Loucy (cell line): ENCODE data around the gene FBXO47.

Source experiments
- H2AFZ ChIP-seq: fragments of 200-600 bp; sonication (generic); 2 replicates; pipeline ENCODE4 v1.6.0; 2016; ENCODE audit warnings: antibody characterized with exemption, mild to moderate bottlenecking, low read length, moderate library complexity
- H3F3A ChIP-seq: fragments of 200-600 bp; 2 replicates; pipeline ENCODE4 v1.6.0; 2016; ENCODE audit warnings: antibody characterized with exemption, low read depth, mild to moderate bottlenecking
- H3K27me3 ChIP-seq: fragments of 200-600 bp; sonication (generic); 2 replicates; pipeline ENCODE4 v1.6.1; 2014; ENCODE audit warnings: low read length, mild to moderate bottlenecking; ENCODE audit not compliant: insufficient read depth, poor library complexity, severe bottlenecking
- H3K36me3 ChIP-seq: fragments of 200-600 bp; sonication (generic); 2 replicates; pipeline ENCODE4 v1.6.1; 2016; ENCODE audit warnings: low read length; ENCODE audit not compliant: insufficient read depth
- H3K4me1 ChIP-seq: fragments of 200-600 bp; sonication (generic); 2 replicates; pipeline ENCODE4 v1.5.1; 2014; ENCODE audit warnings: low read length, mild to moderate bottlenecking; ENCODE audit not compliant: insufficient read depth, poor library complexity, severe bottlenecking
- H3K4me2 ChIP-seq: fragments of 200-600 bp; sonication (generic); 2 replicates; pipeline ENCODE4 v1.6.0; 2014; ENCODE audit warnings: antibody characterized with exemption, low read length, low read depth, mild to moderate bottlenecking; ENCODE audit not compliant: poor library complexity, severe bottlenecking
- H3K4me3 ChIP-seq: fragments of 200-600 bp; sonication (generic); 2 replicates; pipeline ENCODE4 v1.5.1; 2014; ENCODE audit warnings: low read length, mild to moderate bottlenecking, mixed read lengths; ENCODE audit not compliant: poor library complexity, severe bottlenecking
- H3K79me2 ChIP-seq: fragments of 200-600 bp; sonication (generic); 2 replicates; pipeline ENCODE4 v1.6.1; 2014; ENCODE audit warnings: low read length; ENCODE audit not compliant: insufficient read depth
- H3K9ac ChIP-seq: fragments of 200-600 bp; sonication (generic); 2 replicates; pipeline ENCODE4 v1.6.0; 2014; ENCODE audit warnings: mild to moderate bottlenecking, low read depth, low read length, moderate library complexity; ENCODE audit not compliant: poor library complexity, severe bottlenecking
- H3K9me2 ChIP-seq: fragments of 200-600 bp; sonication (generic); replicated peaks from 2 replicates; pipeline ENCODE4 v1.6.1; 2016; ENCODE audit warnings: low read depth, low read length, mixed read lengths
- H3K9me3 ChIP-seq: fragments of 200-600 bp; sonication (generic); 2 replicates; pipeline ENCODE4 v1.6.1; 2014; ENCODE audit warnings: mild to moderate bottlenecking, antibody characterized with exemption, low read length, low read depth; ENCODE audit not compliant: insufficient read depth
- H4K20me1 ChIP-seq: fragments of 200-600 bp; sonication (generic); 2 replicates; pipeline ENCODE4 v1.6.0; 2014; ENCODE audit warnings: antibody characterized with exemption, low read length, mild to moderate bottlenecking; ENCODE audit not compliant: insufficient read depth, poor library complexity, severe bottlenecking
- CTCF ChIP-seq: fragments of 200-600 bp; sonication (generic); conservative IDR thresholded peaks from 2 replicates; pipeline ENCODE4 v1.5.1; 2014; ENCODE audit warnings: mild to moderate bottlenecking, antibody characterized with exemption, low read length
- EZH2phosphoT487 ChIP-seq: fragments of 200-600 bp; IDR thresholded peaks from 2 replicates; pipeline ENCODE4 v1.6.1; 2018; ENCODE audit warnings: antibody characterized with exemption, mild to moderate bottlenecking, moderate library complexity, borderline replicate concordance

Gene FBXO47

DNA sequence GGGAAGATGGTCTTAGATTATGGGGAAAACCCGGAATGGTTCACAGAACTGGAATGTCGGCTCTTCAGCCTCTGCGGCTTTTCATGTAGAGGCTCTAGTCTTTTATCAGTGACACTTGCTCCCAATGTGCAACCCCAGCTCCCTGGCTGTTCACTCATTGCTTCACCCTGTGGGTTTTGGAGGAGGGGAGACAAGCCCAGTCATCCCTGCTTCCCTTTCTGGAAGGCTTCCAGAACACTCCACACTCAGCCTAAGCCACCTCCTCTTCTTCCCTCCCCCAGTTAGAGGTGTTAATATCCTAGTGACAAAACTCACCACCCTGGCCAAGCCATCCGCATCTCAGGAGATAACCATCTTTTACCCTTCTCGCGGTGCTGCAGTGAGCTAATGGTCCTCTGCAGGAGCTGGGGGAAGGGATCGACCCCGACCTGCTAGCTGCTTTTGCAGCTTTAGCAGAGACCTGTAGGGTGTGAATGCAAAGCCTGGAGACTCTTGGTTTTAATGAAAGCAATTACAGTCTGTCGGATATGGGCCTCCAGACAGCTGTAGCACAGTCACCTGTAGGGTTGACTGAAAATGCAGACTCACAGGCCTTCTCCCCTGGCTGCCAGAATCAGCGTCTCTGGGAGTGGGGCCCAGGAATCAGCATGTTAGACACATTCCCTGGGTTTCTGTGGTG is 66.1 kb downstream of the FBXO47 start:
- Histone ChIP-seq H2AFZ (no peak overlapping the region), H3F3A (peaks cover 6% of the 10 kb centered on the region; the same call in 1 of the 2 replicates), H3K9ac (peak overlapping the region; percentile 90), H3K36me3 (peaks cover 38% of the 10 kb centered on the region), H3K4me1 (peaks cover 60% of the 10 kb centered on the region), H3K9me2 (no peaks in the 10 kb centered on the region), H3K9me3 (no peaks in the 10 kb centered on the region), H3K79me2 (peaks cover 58% of the 10 kb centered on the region), H4K20me1 (peaks cover 12% of the 10 kb centered on the region), H3K27me3 (no peaks in the 10 kb centered on the region), H3K4me3 (peak overlapping the region; percentile 44), H3K4me2 (peak overlapping the region; percentile 63)
- peak; percentile 20; the same call in 1 of the 2 replicates for TF ChIP-seq CTCF
- TF ChIP-seq EZH2phosphoT487: no peak

GRCh38 chr17:38899421-38899820 is 67.8 kb downstream of the FBXO47 start:
- Histone ChIP-seq H3K4me3 (peak overlapping the region; percentile 65), H3K4me1 (peaks cover 60% of the 10 kb centered on the region), H2AFZ (no peak overlapping the region), H3K27me3 (no peaks in the 10 kb centered on the region), H3K79me2 (peaks cover 49% of the 10 kb centered on the region), H3K9ac (peak overlapping the region; percentile 90), H3F3A (peaks cover 6% of the 10 kb centered on the region; the same call in 1 of the 2 replicates), H3K9me3 (no peaks in the 10 kb centered on the region), H4K20me1 (no peaks in the 10 kb centered on the region), H3K36me3 (peaks cover 45% of the 10 kb centered on the region; the same call in 1 of the 2 replicates), H3K9me2 (no peaks in the 10 kb centered on the region), H3K4me2 (peak overlapping the region; percentile 87)
- no peak for TF ChIP-seq EZH2phosphoT487
- TF ChIP-seq CTCF: no peak

- H3K36me3 ChIP-seq: peaks cover 46% of the 10 kb centered on the region; the same call in 1 of the 2 replicates
- peak overlapping the region; percentile 65 for H3K4me3 ChIP-seq
- no peaks in the 10 kb centered on the region for H4K20me1 ChIP-seq
- peak overlapping the region; percentile 87 for H3K4me2 ChIP-seq
- TF ChIP-seq CTCF: no peak
- TF ChIP-seq EZH2phosphoT487: no peak
- peaks cover 6% of the 10 kb centered on the region; the same call in 1 of the 2 replicates for H3F3A ChIP-seq
- H3K9me3 ChIP-seq: no peaks in the 10 kb centered on the region
- H3K27me3 ChIP-seq: no peaks in the 10 kb centered on the region
- H3K9ac ChIP-seq: peak overlapping the region; percentile 90
- H3K9me2 ChIP-seq: no peaks in the 10 kb centered on the region
- H3K79me2 ChIP-seq: peaks cover 49% of the 10 kb centered on the region
- H3K4me1 ChIP-seq: peaks cover 65% of the 10 kb centered on the region
- no peak overlapping the region for H2AFZ ChIP-seq
Observed at GRCh38 chr17:38898812-38899348, 68.3 kb downstream of the FBXO47 start.
